Thyroid gland (tissue), 4 donors: Measurements from ENCODE around the gene OR3A3. TPM values are rescaled to one million over a fixed set of nuclear protein-coding genes. Genes with fewer than 3 reads are reported as not detected.

Experiments used
- DNase-seq, 2 donors: peaks; one replicate each; pipeline ENCODE4 v3.0.0-alpha.2; 2019
- H3K27ac ChIP-seq, 3 donors: fragments of 200-600 bp; sonication (generic); 1 replicate in 2 of 3; 2 replicates in 1 of 3; pipeline ENCODE4 v1.5.1; 2016 to 2019; ENCODE audit warnings: mild to moderate bottlenecking in 1 of 3, moderate library complexity in 1 of 3
- H3K27me3 ChIP-seq: fragments of 200-600 bp; sonication (generic); one replicate; pipeline ENCODE4 v1.5.1; 2019
- H3K36me3 ChIP-seq, 2 donors: fragments of 200-600 bp; sonication (generic); one replicate each; pipeline ENCODE4 v1.5.1; 2016 to 2019
- H3K4me1 ChIP-seq, 2 donors: fragments of 200-600 bp; sonication (generic); one replicate each; pipeline ENCODE4 v1.5.1; 2017 to 2019
- H3K4me3 ChIP-seq, 3 donors: fragments of 200-600 bp; sonication (generic); replicated peaks in 1 of 3; 1 replicate in 2 of 3; 2 replicates in 1 of 3; pipeline ENCODE4 v1.5.1; 2016; ENCODE audit warnings: mild to moderate bottlenecking in 1 of 3
- H3K9me3 ChIP-seq: fragments of 200-600 bp; sonication (generic); one replicate; pipeline ENCODE4 v1.5.1; 2017
- CTCF ChIP-seq, 6 experiments: fragments of 200-600 bp in 3 of 6; fragments of 450-650 bp in 3 of 6; sonication (generic) in 3 of 6; IDR thresholded peaks; one replicate each; pipeline ENCODE4 v1.5.1; 2016 to 2019; ENCODE audit warnings: antibody characterized with exemption in 6 of 6, mild to moderate bottlenecking in 2 of 6, inconsistent platforms in 1 of 6, moderate library complexity in 1 of 6
- POLR2A ChIP-seq, 2 donors: fragments of 450-650 bp; IDR thresholded peaks; one replicate each; pipeline ENCODE4 v1.6.1; 2017; ENCODE audit warnings: antibody characterized with exemption in 2 of 2, mild to moderate bottlenecking in 2 of 2, moderate library complexity in 1 of 2
- WGBS, 2 donors: methylation state at CpG; one replicate each; pipeline ENCODE4 v1.1.5; 2017; 5-methylcytosine and 5-hydroxymethylcytosine counted together
- intact Hi-C: fragments of 100-400 bp; cut with DNase I; formaldehyde crosslinking; loops from one replicate; pipeline ENCODE4 v1.15.1; 2023
- small RNA-seq: library from RNA; depleted of rRNA; stranded (forward); fragments of <200 nt; gene quantifications from one replicate; pipeline ENCODE3, GENCODE V24; 2016
- total RNA-seq, 4 donors: library from RNA; depleted of rRNA; stranded (reverse); fragments of >200 nt; gene quantifications; one replicate each; pipeline ENCODE4 v1.2.3, GENCODE V29; 2016

The OR3A3 gene
- total RNA-seq, 4 donors from 2014 or later: not detected

- WGBS, 2 donors: 94 to 96% methylated on average over 19 to 21 of the region's 21 CpGs
- no peak for TF ChIP-seq POLR2A (IDR thresholded peaks at IDR 0.05)
- no peak for TF ChIP-seq CTCF (IDR thresholded peaks at IDR 0.05)
- intact Hi-C loops: no loop called here
- Histone ChIP-seq H3K36me3 (no peaks in the 10 kb centered on the region), H3K27me3 (no peaks in the 10 kb centered on the region), H3K9me3 (no peaks in the 10 kb centered on the region), H3K27ac (no peak overlapping the region), H3K4me3 (no peak overlapping the region), H3K4me1 (peaks cover 3 to 4% of the 10 kb centered on the region in 2 donors)
- no peak for DNase-seq
Observed at GRCh38 chr17:3472137-3472536, 61.0 kb downstream of the OR3A3 start.

Small RNA genes within 50 kb of the gene (small RNA-seq; reads per million reads assigned to genes)
- not detected for gene OR1AC1P

Other genes with a start within 250 kb of the OR3A3 start
- gene OR1A2, start 213.9 kb upstream of the OR3A3 start, total RNA-seq: not detected
- gene OR1A1, start 203.7 kb upstream of the OR3A3 start, total RNA-seq: not detected
- not detected for gene OR3A1, start 113.0 kb upstream of the OR3A3 start, total RNA-seq
- not detected for gene OR3A2, start 25.1 kb upstream of the OR3A3 start, total RNA-seq
- not detected for gene OR1E1, start 13.0 kb upstream of the OR3A3 start, total RNA-seq
- not detected for gene OR1E2, start 22.5 kb downstream of the OR3A3 start, total RNA-seq
- gene SPATA22, start 60.4 kb downstream of the OR3A3 start, total RNA-seq: under 1 TPM in 2 of 4 donors, not detected in 2; 0.40 to 0.67 TPM
- gene ASPA, start 64.6 kb downstream of the OR3A3 start, total RNA-seq: 1 to 10 TPM in 1 of 4 donors, under 1 TPM in 3; 0.50 to 2.1 (median 0.78) TPM
- gene TRPV3, start 146.4 kb downstream of the OR3A3 start, total RNA-seq: 1 to 10 TPM in 3 of 4 donors, under 1 TPM in 1; 0.11 to 1.2 (median 1.0) TPM
- 1 to 10 TPM; 2.9 to 5.3 (median 4.0) TPM for gene TRPV1, start 198.0 kb downstream of the OR3A3 start, total RNA-seq
- gene SHPK, start 224.9 kb downstream of the OR3A3 start, total RNA-seq: 10 to 100 TPM; 16.1 to 18.4 (median 17.6) TPM
- gene CTNS, start 225.4 kb downstream of the OR3A3 start, total RNA-seq: 10 to 100 TPM; 21.4 to 36.6 (median 28.6) TPM